ENCODE results near the gene ZNF319.

Gene ZNF319

DNA sequence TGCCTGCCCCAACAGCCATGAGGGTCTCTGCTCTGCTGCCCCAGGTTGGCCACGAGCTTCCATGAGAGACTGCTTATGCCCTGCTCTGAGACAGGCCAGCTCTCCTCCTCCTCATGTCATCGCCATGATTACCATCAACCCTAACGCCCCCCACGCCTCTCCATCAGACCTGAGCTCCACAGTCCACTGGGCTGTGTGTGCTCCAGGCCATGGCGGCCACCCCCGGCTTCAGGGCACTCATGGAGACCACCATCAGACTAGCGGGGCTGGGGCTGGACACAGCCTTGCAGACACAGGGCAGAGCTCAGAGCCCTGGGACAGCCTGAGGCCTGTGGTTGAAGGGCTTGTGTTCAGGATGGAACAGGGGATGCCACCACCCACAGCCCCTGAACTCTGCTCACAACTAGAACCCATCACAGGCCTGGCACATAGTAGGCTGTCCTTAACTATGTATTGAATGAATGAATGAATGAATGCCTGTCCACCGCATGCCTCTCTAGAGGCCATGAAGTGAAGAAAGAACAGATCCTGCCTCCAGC is 44.1 kb downstream of the ZNF319 start:
- no peak for DNase-seq (ENCODE audit: low read depth in 2 of 2)

GRCh38 chr16:57955572-57956188 is 44.8 kb downstream of the ZNF319 start:
- no peak for DNase-seq (ENCODE audit: low read depth in 2 of 2)

DNA sequence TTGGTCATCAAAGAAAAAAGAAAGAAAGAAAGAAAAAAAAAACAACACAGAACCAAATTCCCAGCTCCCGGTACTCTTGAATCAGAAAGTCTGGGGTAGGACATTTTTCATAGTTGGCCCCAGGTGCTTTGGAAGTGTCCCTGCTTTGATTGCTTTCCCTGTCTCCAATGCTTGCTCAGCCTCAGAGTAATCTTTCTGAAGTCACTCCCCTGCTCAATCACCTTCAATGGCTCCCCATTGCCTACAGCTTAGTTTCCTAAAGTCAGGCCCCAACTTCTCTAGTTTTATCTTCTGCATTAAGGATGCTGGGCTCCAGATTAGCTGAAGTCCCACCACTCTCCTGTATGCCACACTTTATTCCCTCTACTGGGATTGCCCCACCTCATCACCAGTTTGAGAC is 46.6 kb downstream of the ZNF319 start:
- DNase-seq (ENCODE audit: low read depth in 2 of 2): no peak

GRCh38 chr16:57952909-57953308 is 47.6 kb downstream of the ZNF319 start:
- no peak for DNase-seq (ENCODE audit: low read depth in 2 of 2)

- no peak for DNase-seq (ENCODE audit: low read depth in 2 of 2)
These were observed 49.1 kb downstream of the ZNF319 start for GRCh38 chr16:57951204-57951960.

DNA sequence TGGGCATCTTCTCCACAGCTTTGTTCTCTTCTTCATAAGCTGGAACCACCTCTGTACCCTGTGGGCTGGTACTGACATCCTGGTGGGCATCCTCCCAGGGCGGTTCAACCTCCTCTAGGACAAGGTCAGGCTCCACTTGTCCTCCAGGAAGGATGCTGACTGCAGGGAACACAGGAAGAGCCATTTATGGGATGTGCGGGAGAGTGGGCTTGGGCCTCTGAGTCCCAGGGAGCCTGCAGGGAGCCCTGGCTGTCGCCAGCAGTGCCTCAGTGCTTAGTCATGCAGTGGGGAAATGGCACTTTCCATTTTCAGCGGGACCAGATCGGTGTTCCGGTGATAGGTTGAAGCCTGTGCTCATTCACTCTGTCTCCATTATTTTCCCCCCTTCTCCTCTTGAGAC is 50.1 kb downstream of the ZNF319 start:
- DNase-seq (ENCODE audit: low read depth in 2 of 2): no peak

- DNase-seq (ENCODE audit: low read depth in 2 of 2): no peak
These were observed 50.8 kb downstream of the ZNF319 start for GRCh38 chr16:57949595-57950238.

DNA sequence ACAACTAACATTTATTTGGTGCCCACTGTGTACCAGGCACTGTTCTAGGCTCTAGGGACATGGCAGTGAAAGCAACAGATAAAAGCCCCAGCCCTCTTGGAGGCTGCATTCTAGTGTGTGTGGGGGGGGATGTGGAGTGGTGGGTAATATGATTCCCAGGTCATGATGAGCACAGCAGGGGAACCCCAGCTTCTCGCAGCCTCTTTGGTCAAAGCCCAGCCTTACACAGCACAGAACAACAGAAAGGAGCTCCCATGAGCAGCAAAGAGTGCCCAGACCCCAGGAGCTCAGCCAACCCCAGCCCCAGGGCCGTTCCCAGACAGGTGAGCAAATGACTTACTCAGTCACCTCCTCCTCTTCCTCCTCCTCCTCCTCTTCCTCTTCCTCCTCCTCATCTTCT is 51.5 kb downstream of the ZNF319 start:
- no peak for DNase-seq (ENCODE audit: low read depth in 2 of 2)

GRCh38 chr16:57948027-57948426 is 52.4 kb downstream of the ZNF319 start:
- no peak for DNase-seq (ENCODE audit: low read depth in 2 of 2)

- no peak for DNase-seq (ENCODE audit: low read depth in 2 of 2)
These were observed 53.2 kb downstream of the ZNF319 start for GRCh38 chr16:57947261-57947660.

DNA sequence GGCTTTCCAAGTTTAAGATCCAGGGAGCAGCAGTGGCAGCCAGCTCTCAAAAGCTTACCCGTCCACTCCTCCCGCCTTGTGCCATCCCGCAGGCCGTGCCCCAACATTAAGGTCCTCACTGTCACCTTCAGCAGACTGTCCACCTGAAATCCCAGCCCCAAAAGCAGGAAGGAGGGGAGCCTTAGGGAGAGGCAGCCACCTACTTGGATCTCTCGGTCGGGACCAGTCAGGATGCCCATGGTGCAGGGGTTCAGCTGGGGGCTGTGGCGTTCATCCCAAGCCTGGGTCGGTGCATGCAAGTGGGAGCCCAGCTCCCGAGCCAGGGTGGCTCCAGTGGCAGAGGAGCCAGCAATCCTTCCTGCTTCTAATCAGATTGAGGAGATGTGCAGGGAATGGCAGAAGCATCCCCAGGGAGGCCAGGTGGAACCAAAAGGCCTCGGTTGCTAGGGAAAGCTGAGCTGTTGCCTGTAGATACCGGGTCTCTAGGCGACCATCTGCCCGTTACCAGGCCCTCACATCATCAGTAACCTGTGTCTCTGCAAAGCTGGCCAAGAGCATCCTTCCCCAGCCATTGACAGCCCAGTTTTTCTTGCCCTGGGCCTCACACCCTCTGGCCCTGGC is 54.2 kb downstream of the ZNF319 start:
- DNase-seq (ENCODE audit: low read depth in 2 of 2): no peak

GRCh38 chr16:57945740-57946138 is 54.7 kb downstream of the ZNF319 start:
- DNase-seq (ENCODE audit: low read depth in 2 of 2): no peak

DNA sequence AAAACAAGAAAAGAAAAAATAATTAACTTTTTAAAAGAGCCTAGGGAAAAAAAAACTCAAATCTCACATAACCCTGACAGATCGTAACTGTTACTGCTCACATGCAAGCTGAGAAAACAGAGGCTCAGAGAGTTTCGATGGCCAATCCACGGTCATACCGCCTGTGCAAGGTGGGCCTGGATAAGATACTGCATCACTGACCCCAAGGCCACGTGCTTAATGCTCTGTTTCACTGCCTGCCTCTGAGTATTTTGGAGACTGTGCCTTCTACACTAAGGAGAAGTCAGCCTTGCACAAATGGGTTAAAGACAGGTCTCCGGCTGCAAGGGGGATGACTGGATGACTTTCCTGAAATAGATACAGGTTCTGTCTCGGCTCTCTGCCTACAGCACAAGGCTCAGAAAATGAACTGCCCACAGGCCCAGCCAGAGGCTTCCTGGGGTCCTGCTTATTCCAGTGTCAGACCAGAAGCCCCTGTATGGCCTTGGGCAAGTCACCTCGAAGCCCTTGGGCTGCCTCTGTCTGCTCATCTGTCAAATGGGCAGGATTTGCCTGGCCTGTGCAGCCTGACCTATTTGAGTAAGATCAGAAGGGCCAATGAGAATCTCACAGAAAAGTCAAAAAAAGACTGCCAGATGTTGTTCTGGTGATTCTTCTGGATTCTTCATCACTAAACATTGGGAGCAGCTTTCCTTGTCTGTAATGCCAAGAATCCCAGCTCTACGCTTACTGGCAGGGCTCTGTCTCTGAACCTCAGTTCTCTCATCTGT is 55.3 kb downstream of the ZNF319 start:
- no peak for DNase-seq (ENCODE audit: low read depth in 2 of 2)

Data from stimulated activated CD8-positive, alpha-beta memory T cell treated with anti-CD3 and anti-CD28 coated beads, Interleukin-15, amount 100 ng/mL, for 4 hours (primary cell).